ENCODE results near the gene ST6GALNAC2. TPM values are rescaled to one million over a fixed set of nuclear protein-coding genes. Genes with fewer than 3 reads are reported as not detected.

The ST6GALNAC2 gene
- 100 to 1,000 TPM in 1 of 4 donors, 10 to 100 TPM in 3; 58.5 to 128 (median 69.1) TPM for total RNA-seq

GRCh38 chr17:76585649-76586593 is at the start of gene ST6GALNAC2:
ST6GALNAC2 (minus strand) TSS chr17:76585860; CDS start chr17:76585808, 52 bp downstream.
- Histone ChIP-seq H3K36me3 (no peaks in the 10 kb centered on the region), H3K4me1 (peaks cover 0 to 43% (median 14%) of the 10 kb centered on the region in 4 donors), H3K27ac (peak within 1 kb of the TSS; percentile 86 to 95 (median 90)), H3K27me3 (peaks cover 0 to 12% of the 10 kb centered on the region in 2 donors), H3K9me3 (no peaks in the 10 kb centered on the region), H3K4me3 (peak within 1 kb of the TSS; percentile 56 to 76 (median 69))
- peak in 1 of 2 donors; percentile 32 for DNase-seq (ENCODE audit: low spot score in 2 of 2)
- peak; percentile 25 to 77 (median 57) for TF ChIP-seq CTCF (IDR thresholded peaks at IDR 0.05)
- TF ChIP-seq POLR2A (IDR thresholded peaks at IDR 0.05), result peak; percentile 39 to 75
- TF ChIP-seq EP300 (IDR thresholded peaks at IDR 0.05), result peak in 1 of 2 donors; percentile 80
- WGBS, 2 donors, result 1 to 2% methylated on average over 46 to 63 of the region's 84 CpGs

DNA sequence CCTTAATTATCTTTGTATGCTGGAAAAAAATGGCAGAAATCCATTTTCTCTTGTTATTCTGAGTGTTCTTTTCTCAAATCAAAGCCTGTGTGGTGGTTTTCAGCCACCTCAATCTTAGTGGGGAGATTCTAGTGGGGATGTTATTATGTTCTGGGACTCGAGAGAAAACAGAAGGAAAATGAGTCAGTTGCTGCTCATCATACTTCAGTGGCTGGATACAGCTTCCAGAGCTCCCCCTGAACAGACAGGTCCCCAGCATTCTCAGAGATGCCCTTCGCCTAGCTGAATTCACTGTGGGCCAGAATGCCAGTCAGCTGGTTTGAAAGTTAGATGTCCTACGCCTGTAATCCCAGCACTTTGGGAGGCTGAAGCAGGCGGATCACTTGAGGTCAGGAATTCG is 49.4 kb upstream of the ST6GALNAC2 start:
- Histone ChIP-seq H3K4me1 (peaks cover 0 to 4% (median 0%) of the 10 kb centered on the region in 4 donors), H3K27ac (no peak overlapping the region), H3K4me3 (no peak overlapping the region), H3K27me3 (no peaks in the 10 kb centered on the region), H3K36me3 (no peaks in the 10 kb centered on the region), H3K9me3 (no peaks in the 10 kb centered on the region)
- WGBS, 2 donors, result 85 to 93% methylated on average over 5 of the region's 5 CpGs
- no peak for DNase-seq (ENCODE audit: low spot score in 2 of 2)
- TF ChIP-seq POLR2A (IDR thresholded peaks at IDR 0.05) (no peak), EP300 (IDR thresholded peaks at IDR 0.05) (no peak), CTCF (IDR thresholded peaks at IDR 0.05) (no peak)

DNA sequence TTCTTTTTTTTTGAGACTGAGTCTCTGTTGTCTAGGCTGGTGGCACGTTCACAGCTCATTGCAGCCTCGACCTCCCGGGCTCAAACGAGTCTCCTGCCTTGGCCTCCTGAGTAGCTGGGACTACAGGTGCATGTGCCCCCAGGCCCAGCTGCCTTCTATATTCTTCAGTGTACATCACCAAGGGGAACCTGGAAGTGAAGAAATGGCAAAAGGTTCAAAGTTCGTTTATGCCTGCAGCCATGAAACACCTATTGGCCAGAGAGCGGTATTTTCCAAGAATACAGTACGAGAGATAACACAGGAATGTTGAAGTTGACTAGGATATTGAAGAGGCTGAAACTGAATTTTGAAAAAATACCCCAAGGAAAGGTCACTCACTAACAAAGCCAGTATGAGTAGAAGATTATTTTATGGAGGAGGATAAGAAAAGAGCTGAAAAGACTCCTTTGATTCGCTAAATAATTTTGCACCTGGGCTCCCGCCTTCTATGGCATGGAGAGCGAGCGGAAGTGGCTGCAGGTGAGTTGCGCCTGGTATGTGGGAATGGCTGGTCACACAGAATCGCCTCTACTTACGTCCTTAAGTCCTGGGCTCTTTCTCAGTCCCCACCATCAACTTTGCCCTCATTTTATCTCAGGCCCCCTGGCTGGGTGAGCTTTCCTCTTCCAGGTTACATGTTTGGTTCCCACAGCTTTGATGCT is 48.1 kb upstream of the ST6GALNAC2 start:
- WGBS, 2 donors, result 90% methylated on average over 14 of the region's 14 CpGs
- Histone ChIP-seq H3K27ac (no peak overlapping the region), H3K4me3 (no peak overlapping the region), H3K4me1 (peaks cover 0 to 4% (median 0%) of the 10 kb centered on the region in 4 donors), H3K27me3 (no peaks in the 10 kb centered on the region), H3K9me3 (no peaks in the 10 kb centered on the region), H3K36me3 (no peaks in the 10 kb centered on the region)
- DNase-seq (ENCODE audit: low spot score in 2 of 2), result no peak
- TF ChIP-seq EP300 (IDR thresholded peaks at IDR 0.05) (no peak), CTCF (IDR thresholded peaks at IDR 0.05) (no peak), POLR2A (IDR thresholded peaks at IDR 0.05) (no peak)

DNA sequence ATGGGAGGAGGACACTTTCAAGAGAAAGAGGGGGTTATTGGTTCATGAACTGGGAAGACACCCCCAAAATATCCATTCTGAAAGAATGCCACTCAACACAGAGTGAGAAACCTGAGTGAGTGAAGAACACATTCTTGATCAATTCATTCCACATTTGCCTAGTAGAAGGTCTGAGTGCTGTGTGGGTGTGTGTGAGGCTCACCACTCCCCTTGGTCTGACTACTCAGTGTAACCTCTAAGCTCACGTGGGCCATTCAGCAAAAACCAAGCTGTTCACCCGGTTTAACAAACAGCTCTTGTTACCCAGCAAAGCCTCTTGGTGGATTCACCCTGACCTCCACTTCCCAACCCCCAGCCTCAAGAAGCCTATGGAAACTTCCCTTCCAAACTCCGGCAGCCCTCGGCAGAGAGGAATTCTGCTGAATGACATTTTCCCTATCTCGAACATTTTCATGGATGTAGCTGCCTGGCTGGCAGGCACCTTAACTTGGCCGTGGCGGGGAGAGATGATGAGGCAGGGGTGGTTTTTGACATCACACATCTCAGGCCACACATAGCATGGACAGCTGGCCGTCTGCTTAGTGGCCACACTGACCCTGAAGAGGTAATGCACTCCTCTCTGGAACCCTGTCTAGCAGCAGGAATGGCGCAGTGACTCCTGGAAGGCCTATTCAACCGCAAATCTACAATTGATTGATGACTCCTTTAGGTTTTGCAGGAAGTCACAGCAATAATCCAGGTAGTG is 46.3 kb upstream of the ST6GALNAC2 start:
- TF ChIP-seq EP300 (IDR thresholded peaks at IDR 0.05) (no peak), CTCF (IDR thresholded peaks at IDR 0.05) (no peak), POLR2A (IDR thresholded peaks at IDR 0.05) (no peak)
- no peak overlapping the region for H3K27ac ChIP-seq
- no peak for DNase-seq (ENCODE audit: low spot score in 2 of 2)
- no peaks in the 10 kb centered on the region for H3K36me3 ChIP-seq
- 43 to 53% methylated on average over 10 of the region's 10 CpGs for WGBS, 2 donors
- H3K27me3 ChIP-seq, result no peaks in the 10 kb centered on the region
- no peak overlapping the region for H3K4me3 ChIP-seq
- peaks cover 0 to 4% (median 0%) of the 10 kb centered on the region in 4 donors for H3K4me1 ChIP-seq
- no peaks in the 10 kb centered on the region for H3K9me3 ChIP-seq

Data from tibial nerve (tissue), 4 donors.